Heart left ventricle (tissue), 16 donors: Measurements from ENCODE around the gene ZNF672. TPM values are rescaled to one million over a fixed set of nuclear protein-coding genes. Genes with fewer than 3 reads are reported as not detected.
"Not testable (repeated sequence)": the region's sequence is repeated elsewhere in the genome, so short reads cannot be mapped to it uniquely, and the experiment has no call there.

Experiments
- ATAC-seq, 4 donors: fragments of 200-7000 bp; cut with Tn5 transposase; one replicate each; pipeline ENCODE4 v1.9.1; 2020 to 2022; ENCODE audit warnings: moderate library complexity in 4 of 4, mild to moderate bottlenecking in 3 of 4, moderate number of reproducible peaks in 1 of 4
- DNase-seq, 5 donors: peaks; one replicate each; pipeline ENCODE4 v3.0.0-alpha.2; 2020
- H3K27ac ChIP-seq, 12 donors: fragments of 200-600 bp; sonication (generic) in 4 of 12; one replicate each; pipeline versions ENCODE4 v1.5.0 to v1.8.0; 2016 to 2022; ENCODE audit warnings: mild to moderate bottlenecking in 2 of 12
- H3K27me3 ChIP-seq, 9 donors: fragments of 200-600 bp; sonication (generic) in 2 of 9; one replicate each; pipeline versions ENCODE4 v1.5.1 to v1.8.0; 2016 to 2022; ENCODE audit warnings: mild to moderate bottlenecking in 3 of 9
- H3K36me3 ChIP-seq, 9 donors: fragments of 200-600 bp; sonication (generic) in 2 of 9; one replicate each; pipeline versions ENCODE4 v1.5.0 to v1.8.0; 2018 to 2022; ENCODE audit warnings: mild to moderate bottlenecking in 2 of 9
- H3K4me1 ChIP-seq, 12 donors: fragments of 200-600 bp; sonication (generic) in 4 of 12; one replicate each; pipeline versions ENCODE4 v1.5.0 to v1.8.0; 2016 to 2022; ENCODE audit warnings: mild to moderate bottlenecking in 3 of 12
- H3K4me3 ChIP-seq, 12 donors: fragments of 200-600 bp; sonication (generic) in 4 of 12; one replicate each; pipeline versions ENCODE4 v1.5.0 to v1.8.0; 2017 to 2022; ENCODE audit warnings: mild to moderate bottlenecking in 9 of 12, moderate library complexity in 4 of 12
- H3K9me3 ChIP-seq, 12 donors: fragments of 200-600 bp; sonication (generic) in 4 of 12; one replicate each; pipeline versions ENCODE4 v1.5.0 to v1.8.0; 2016 to 2022; ENCODE audit warnings: mild to moderate bottlenecking in 1 of 12
- POLR2A ChIP-seq, 2 donors: fragments of 450-650 bp; IDR thresholded peaks; one replicate each; pipeline ENCODE4 v1.6.1; 2017; ENCODE audit warnings: antibody characterized with exemption in 2 of 2, mild to moderate bottlenecking in 2 of 2, moderate library complexity in 2 of 2
- WGBS, 4 donors: extraction: QIAGEN DNeasy Blood & Tissue Kit in 2 of 4; methylation state at CpG; one replicate each; pipeline versions ENCODE4 v1.1.5 to v1.1.7; 2013 to 2018; 5-methylcytosine and 5-hydroxymethylcytosine counted together
- intact Hi-C, 10 donors: fragments of 100-400 bp; cut with DNase I; formaldehyde crosslinking; loops; one replicate each; pipeline versions ENCODE4 v1.11.1 to v1.14.2; 2022
- polyA plus RNA-seq, 2 donors: library from polyadenylated mRNA; stranded (reverse); fragments of 200-250 nt; gene quantifications; one replicate each; pipeline ENCODE4 v1.2.3, GENCODE V29; 2013
- total RNA-seq, 9 donors: library from RNA; depleted of rRNA in 2 of 9; stranded (reverse); fragments of >200 nt in 2 of 9; fragmentation: NEBNext Ultra II Directional in 3 of 9; extraction: Animal tissue kit (Norgen Biotek cat#: 25700) in 3 of 9; gene quantifications; one replicate each; pipeline versions ENCODE4 v1.1.0 to v1.2.4, GENCODE V29; 2016 to 2023
- TF ChIP-seq, protein P1 (sequence below), 12 donors: fragments of 200-600 bp; sonication (generic) in 4 of 12; IDR thresholded peaks; one replicate each; pipeline versions ENCODE4 v1.5.0 to v1.8.0; 2018 to 2022; ENCODE audit warnings: antibody characterized with exemption in 12 of 12, mild to moderate bottlenecking in 5 of 12
- donor health status: ischemic (EF 13 %, LVEDD 7.1; RV severe dilation, severe dysfunction).
- donor health status: healthy with polysubstance abuse.
- donor health status: DM: no; HTN: yes; CAD: no.
- donor health status: DM: no; HTN: no; CAD: no.
- donor health status: ischemic (EF 25% LVEDD 6.9; RV normal size, moderate dysfunction).
- donor health status: ischemic (EF 25% LVEDD 5.7; RV mildly dilated, moderate dysfunction).
- donor health status: healthy.
- donor health status: DM: yes; HTN: yes; CAD: no.
- donor health status: ischemic (EF 35%, LVEDD 5.7; RV mildly dilated, moderate dysfunction).
- donor health status: nonischemic (EF 11% LVEDD 7.7; RV severe dilation, severe dysfunction).
- donor health status: DM: yes; HTN: yes; CAD: no.
- donor health status: PGD.
- donor health status: ischemic (EF 29% LVEDD 5.4; RV normal size, mild dysfunction).
- donor health status: nonischemic (EF 23%, LVEDD 6.1; RV moderate dilation, normal function).

ZNF672 gene
- total and polyA plus RNA-seq, 11 donors, result 20.5 to 63.8 (median 37.8) TPM

GRCh38 chr1:248800459-248800858 lies 37.6 kb upstream of the ZNF672 start:
- Histone ChIP-seq H3K9me3 (peaks cover 0 to 11% (median 0%) of the 10 kb centered on the region in 12 donors), H3K4me3 (no peak overlapping the region), H3K27me3 (peaks cover 0 to 18% (median 0%) of the 10 kb centered on the region in 9 donors), H3K4me1 (peaks cover 0 to 16% (median 0%) of the 10 kb centered on the region in 12 donors), H3K27ac (no peak overlapping the region), H3K36me3 (no peaks in the 10 kb centered on the region)
- intact Hi-C loops, result no loop called here
- 75 to 81% (median 76%) methylated on average over 3 of the region's 3 CpGs for WGBS, 4 donors
- TF ChIP-seq POLR2A (IDR thresholded peaks at IDR 0.05), result no peak
- TF ChIP-seq, protein P1, sequence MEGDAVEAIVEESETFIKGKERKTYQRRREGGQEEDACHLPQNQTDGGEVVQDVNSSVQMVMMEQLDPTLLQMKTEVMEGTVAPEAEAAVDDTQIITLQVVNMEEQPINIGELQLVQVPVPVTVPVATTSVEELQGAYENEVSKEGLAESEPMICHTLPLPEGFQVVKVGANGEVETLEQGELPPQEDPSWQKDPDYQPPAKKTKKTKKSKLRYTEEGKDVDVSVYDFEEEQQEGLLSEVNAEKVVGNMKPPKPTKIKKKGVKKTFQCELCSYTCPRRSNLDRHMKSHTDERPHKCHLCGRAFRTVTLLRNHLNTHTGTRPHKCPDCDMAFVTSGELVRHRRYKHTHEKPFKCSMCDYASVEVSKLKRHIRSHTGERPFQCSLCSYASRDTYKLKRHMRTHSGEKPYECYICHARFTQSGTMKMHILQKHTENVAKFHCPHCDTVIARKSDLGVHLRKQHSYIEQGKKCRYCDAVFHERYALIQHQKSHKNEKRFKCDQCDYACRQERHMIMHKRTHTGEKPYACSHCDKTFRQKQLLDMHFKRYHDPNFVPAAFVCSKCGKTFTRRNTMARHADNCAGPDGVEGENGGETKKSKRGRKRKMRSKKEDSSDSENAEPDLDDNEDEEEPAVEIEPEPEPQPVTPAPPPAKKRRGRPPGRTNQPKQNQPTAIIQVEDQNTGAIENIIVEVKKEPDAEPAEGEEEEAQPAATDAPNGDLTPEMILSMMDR (IDR thresholded peaks at IDR 0.05), result no peak
- no peak for DNase-seq
- no peak for ATAC-seq

GRCh38 chr1:248802454-248802853 lies 35.6 kb upstream of the ZNF672 start:
- intact Hi-C loops, result no loop called here
- 80 to 90% (median 81%) methylated on average over 6 of the region's 6 CpGs for WGBS, 4 donors
- H3K4me1 ChIP-seq, result peaks cover 0 to 36% (median 4%) of the 10 kb centered on the region in 12 donors
- H3K9me3 ChIP-seq, result no peaks in the 10 kb centered on the region
- ATAC-seq (no peak), DNase-seq (no peak)
- peaks cover 0 to 18% (median 0%) of the 10 kb centered on the region in 9 donors for H3K27me3 ChIP-seq
- H3K4me3 ChIP-seq, result no peak overlapping the region
- TF ChIP-seq POLR2A (IDR thresholded peaks at IDR 0.05), result no peak
- TF ChIP-seq, protein P1 (IDR thresholded peaks at IDR 0.05), result no peak
- no peak overlapping the region for H3K27ac ChIP-seq
- no peaks in the 10 kb centered on the region for H3K36me3 ChIP-seq

DNA sequence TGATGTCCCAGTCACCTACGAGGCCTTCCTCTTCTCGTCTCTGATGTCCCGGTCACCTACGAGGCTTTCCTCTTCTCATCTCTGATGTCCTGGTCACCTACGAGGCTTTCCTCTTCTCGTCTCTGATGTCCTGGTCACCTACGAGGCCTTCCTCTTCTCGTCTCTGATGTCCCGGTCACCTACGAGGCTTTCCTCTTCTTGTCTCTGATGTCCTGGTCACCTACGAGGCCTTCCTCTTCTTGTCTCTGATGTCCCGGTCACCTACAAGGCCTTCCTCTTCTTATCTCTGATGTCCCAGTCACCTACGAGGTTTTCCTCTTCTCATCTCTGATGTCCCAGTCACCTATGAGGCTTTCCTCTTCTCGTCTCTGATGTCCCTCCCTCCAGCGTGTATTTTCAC lies 34.5 kb upstream of the ZNF672 start:
- WGBS, 4 donors, result 86 to 88% (median 87%) methylated on average over 15 of the region's 15 CpGs
- H3K9me3 ChIP-seq, ATAC-seq, H3K27ac ChIP-seq, DNase-seq, intact Hi-C loops, H3K36me3 ChIP-seq, H3K4me3 ChIP-seq: not testable (repeated sequence)
- Histone ChIP-seq H3K27me3 (peaks cover 0 to 18% (median 0%) of the 10 kb centered on the region in 9 donors), H3K4me1 (peaks cover 0 to 36% (median 4%) of the 10 kb centered on the region in 12 donors)

DNA sequence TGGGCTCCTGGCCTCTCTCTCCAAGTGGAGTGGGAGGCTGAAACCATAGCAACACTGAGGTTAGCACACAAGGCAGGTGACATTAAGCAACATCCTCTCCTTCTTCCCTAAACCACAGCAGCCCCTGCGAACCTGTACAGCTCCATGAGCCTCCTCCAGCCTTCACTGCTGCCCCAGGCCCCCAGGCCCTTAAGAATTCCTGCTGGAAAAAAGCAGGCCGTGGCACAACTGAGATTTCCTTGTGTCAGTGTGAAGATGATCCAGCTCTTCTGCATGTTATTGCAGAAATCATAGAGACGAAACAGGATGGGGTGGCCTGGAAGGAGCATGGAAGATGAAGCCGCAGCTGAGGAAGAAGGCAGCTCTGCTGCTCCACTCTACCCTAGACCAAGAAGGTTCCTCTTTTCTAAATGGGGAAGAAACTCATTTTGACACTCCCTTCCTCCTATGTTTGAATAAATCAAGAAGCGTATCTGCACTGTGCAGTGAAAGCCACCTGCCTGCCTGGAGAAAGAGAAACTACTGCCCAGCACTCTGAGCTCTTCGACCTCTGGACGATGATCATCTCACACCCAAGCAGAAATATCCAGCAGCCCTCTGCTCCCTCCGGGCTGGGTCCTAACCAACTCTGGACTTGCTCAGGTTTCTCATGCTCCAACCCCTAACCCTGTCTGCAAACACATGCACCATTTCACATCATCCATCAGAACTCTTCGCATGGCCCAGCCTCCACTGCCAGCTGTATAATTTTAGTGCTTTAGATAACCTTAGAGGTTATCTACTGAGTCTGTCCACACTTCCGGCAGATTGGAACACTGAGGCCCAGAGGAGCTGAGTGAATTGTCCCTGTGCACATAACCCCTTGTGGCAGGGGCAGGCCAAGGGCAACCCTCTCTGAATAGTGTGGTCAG lies 33.0 kb upstream of the ZNF672 start:
- TF ChIP-seq, protein P1 (IDR thresholded peaks at IDR 0.05), result no peak
- no peak for TF ChIP-seq POLR2A (IDR thresholded peaks at IDR 0.05)
- H3K4me3 ChIP-seq, result peak overlapping the region in 1 of 12 donors; percentile 20
- no peaks in the 10 kb centered on the region for H3K9me3 ChIP-seq
- no peaks in the 10 kb centered on the region for H3K36me3 ChIP-seq
- ATAC-seq (peak; percentile 44 to 71 (median 62)), DNase-seq (no peak)
- peaks cover 0 to 18% (median 0%) of the 10 kb centered on the region in 9 donors for H3K27me3 ChIP-seq
- 50 to 59% (median 56%) methylated on average over 10 of the region's 10 CpGs for WGBS, 4 donors
- H3K27ac ChIP-seq, result peak overlapping the region in 2 of 12 donors; percentile 9 to 74
- intact Hi-C loops, result loop anchor here in 4 of 10 donors (5.0 kb wide), 5 partner anchors 103 to 1413 kb away; partner anchors contain the start of genes OR14I1 (in 1 of the 4) and OR2T1 (in 1 of the 4)
- peaks cover 0 to 36% (median 5%) of the 10 kb centered on the region in 12 donors for H3K4me1 ChIP-seq
